A549 (cell line): Measurements from ENCODE around the gene NOS1AP. TPM values are rescaled to one million over a fixed set of nuclear protein-coding genes. Genes with fewer than 3 reads are reported as not detected.

Experiments
- ATAC-seq, 2 experiments: fragments of 200-7000 bp in 1 of 2; fragments of >200 bp in 1 of 2; cut with Nextera tagmentation in 1 of 2; cut with Tn5 transposase in 1 of 2; 3 replicates each; pipeline versions ENCODE4 v1.8.0 to v1.9.1; 2018 to 2020; ENCODE audit warnings: mild to moderate bottlenecking in 1 of 2, moderate library complexity in 1 of 2
- CTCF ChIA-PET: fragments of 300-600 bp; sonication (Branson Sonifier 250); formaldehyde crosslinking; extraction: SDS; loops from one replicate; lab custom pipeline; 2021; ENCODE audit warnings: antibody characterized with exemption, inconsistent platforms; lab: Yijun Ruan, JAX
- POLR2A ChIA-PET: fragments of 350-600 bp; formaldehyde crosslinking; extraction: SDS; loops from one replicate; lab custom pipeline; 2021; ENCODE audit warnings: antibody characterized with exemption, inconsistent platforms; lab: Yijun Ruan, JAX
- DNase-seq, 2 experiments: peaks; one replicate each; pipeline versions ENCODE4 v3.0.0 to v3.0.0-alpha.2; 2011 to 2016; ENCODE audit warnings: low read depth in 1 of 2, low spot score in 1 of 2
- FAIRE-seq: peaks from 2 replicates; lab custom pipeline; 2011; peaks lifted over from hg19 to GRCh38; lab: Jason Lieb, UNC
- H3K27ac ChIP-seq, 2 experiments: fragments of >200 bp; sonication (Bioruptor Twin); formaldehyde crosslinking; 3 replicates each; pipeline ENCODE4 v1.5.1; 2016 to 2017
- H3K4me1 ChIP-seq: fragments of >200 bp; sonication (Bioruptor Twin); formaldehyde crosslinking; 3 replicates; pipeline ENCODE4 v1.6.1; 2016
- H3K4me2 ChIP-seq: fragments of >200 bp; sonication (Bioruptor Twin); formaldehyde crosslinking; 3 replicates; pipeline ENCODE4 v1.6.1; 2016
- H3K4me3 ChIP-seq: fragments of >200 bp; sonication (Bioruptor Twin); formaldehyde crosslinking; 3 replicates; pipeline ENCODE4 v1.5.1; 2016
- H3K9me3 ChIP-seq: fragments of >200 bp; sonication (Bioruptor Twin); formaldehyde crosslinking; 3 replicates; pipeline ENCODE4 v1.6.1; 2016
- ATOH8 ChIP-seq: fragments of 250-450 bp; sonication (Bioruptor Pico); IDR thresholded peaks from 2 replicates; pipeline ENCODE4 v1.5.0; 2020; ENCODE audit warnings: low read depth, mild to moderate bottlenecking, moderate library complexity
- BHLHE40 ChIP-seq: IDR thresholded peaks from 2 replicates; pipeline ENCODE4 v1.6.1; 2012; ENCODE audit warnings: low read depth, low read length, inconsistent platforms
- CEBPB ChIP-seq, 2 experiments: fragments of >200 bp in 1 of 2; sonication (Bioruptor Twin) in 1 of 2; formaldehyde crosslinking in 1 of 2; IDR thresholded peaks; 2 replicates each; pipeline ENCODE4 v1.6.1; 2012 to 2016
- CHD2 ChIP-seq: fragments of 150-350 bp; IDR thresholded peaks from 2 replicates; pipeline ENCODE4 v1.6.1; 2014; ENCODE audit warnings: low read length; ENCODE audit not compliant: partially characterized antibody
- CHD4 ChIP-seq: fragments of 200-600 bp; sonication (generic); IDR thresholded peaks from 2 replicates; pipeline ENCODE4 v1.6.1; 2016; ENCODE audit warnings: antibody characterized with exemption, mild to moderate bottlenecking, borderline replicate concordance
- E2F6 ChIP-seq: IDR thresholded peaks from 2 replicates; pipeline ENCODE4 v1.6.1; 2012; ENCODE audit warnings: low read depth, borderline replicate concordance
- EHF ChIP-seq: fragments of 250-450 bp; sonication (Bioruptor Pico); IDR thresholded peaks from 2 replicates; pipeline ENCODE4 v1.5.0; 2020; ENCODE audit warnings: mild to moderate bottlenecking
- FOSL2 ChIP-seq, 2 experiments: fragments of 450-650 bp in 1 of 2; fragments of >200 bp in 1 of 2; sonication (Bioruptor Twin) in 1 of 2; formaldehyde crosslinking; IDR thresholded peaks; 2 replicates each; pipeline versions ENCODE4 v1.5.0 to v1.6.1; 2016 to 2020; ENCODE audit warnings: mild to moderate bottlenecking in 1 of 2, moderate library complexity in 1 of 2
- HDAC2 ChIP-seq: fragments of 200-600 bp; sonication (generic); IDR thresholded peaks from 2 replicates; pipeline ENCODE4 v1.6.1; 2016
- HES2 ChIP-seq: fragments of >200 bp; sonication (Bioruptor Twin); formaldehyde crosslinking; IDR thresholded peaks from 2 replicates; pipeline ENCODE4 v1.6.1; 2016
- HOXB13 ChIP-seq: fragments of 250-450 bp; sonication (Bioruptor Pico); IDR thresholded peaks from 2 replicates; pipeline ENCODE4 v1.5.0; 2020; ENCODE audit warnings: low read depth, mild to moderate bottlenecking, moderate library complexity
- HOXB5 ChIP-seq: fragments of 250-450 bp; sonication (Bioruptor Pico); IDR thresholded peaks from 2 replicates; pipeline ENCODE4 v1.5.0; 2020; ENCODE audit warnings: mild to moderate bottlenecking, moderate library complexity
- JUNB ChIP-seq: fragments of >200 bp; sonication (Bioruptor Twin); formaldehyde crosslinking; IDR thresholded peaks from 2 replicates; pipeline ENCODE4 v1.6.1; 2016
- KDM5A ChIP-seq: fragments of 200-600 bp; sonication (generic); IDR thresholded peaks from 2 replicates; pipeline ENCODE4 v1.6.1; 2016; ENCODE audit warnings: antibody characterized with exemption, mild to moderate bottlenecking
- MAZ ChIP-seq: fragments of 150-350 bp; IDR thresholded peaks from 2 replicates; pipeline ENCODE4 v1.6.1; 2014; ENCODE audit warnings: antibody characterized with exemption, low read depth, low read length, borderline replicate concordance
- NR3C1 ChIP-seq: fragments of >200 bp; sonication (Bioruptor Twin); formaldehyde crosslinking; IDR thresholded peaks from 3 replicates; pipeline ENCODE4 v1.6.1; 2017
- PBX3 ChIP-seq: IDR thresholded peaks from 2 replicates; pipeline ENCODE4 v1.6.1; 2012
- POLR2A ChIP-seq: IDR thresholded peaks from 2 replicates; pipeline ENCODE4 v1.6.1; 2012; ENCODE audit warnings: mild to moderate bottlenecking, low read length
- RARB ChIP-seq: fragments of 250-450 bp; sonication (Bioruptor Pico); IDR thresholded peaks from 2 replicates; pipeline ENCODE4 v1.8.0; 2021; ENCODE audit warnings: mild to moderate bottlenecking, moderate library complexity
- RCOR1 ChIP-seq: fragments of 150-350 bp; IDR thresholded peaks from 2 replicates; pipeline ENCODE4 v1.6.1; 2014; ENCODE audit warnings: antibody characterized with exemption, low read length, low read depth
- RFX5 ChIP-seq: fragments of 450-650 bp; IDR thresholded peaks from 2 replicates; pipeline ENCODE4 v1.7.1; 2014; ENCODE audit warnings: antibody characterized with exemption, mild to moderate bottlenecking, moderate library complexity
- TP53 ChIP-seq: fragments of 250-450 bp; sonication (Bioruptor Pico); IDR thresholded peaks from 2 replicates; pipeline ENCODE4 v1.5.0; 2021; ENCODE audit warnings: mild to moderate bottlenecking, moderate library complexity
- ZC3H11A ChIP-seq: fragments of 450-650 bp; IDR thresholded peaks from 2 replicates; pipeline ENCODE4 v1.6.1; 2014; ENCODE audit warnings: antibody characterized with exemption, mild to moderate bottlenecking
- ZFP36 ChIP-seq: fragments of 450-650 bp; IDR thresholded peaks from 2 replicates; pipeline ENCODE4 v1.6.1; 2014; ENCODE audit warnings: borderline replicate concordance; ENCODE audit not compliant: partially characterized antibody
- ZNF302 ChIP-seq: fragments of 250-450 bp; sonication (Bioruptor Pico); IDR thresholded peaks from 2 replicates; pipeline ENCODE4 v1.9.0; 2021; ENCODE audit warnings: inconsistent platforms, mild to moderate bottlenecking, moderate library complexity
- WGBS: methylation state at CpG from one replicate; pipeline ENCODE4 v1.1.6; 2017; ENCODE audit errors: missing lambda C conversion rate; 5-methylcytosine and 5-hydroxymethylcytosine counted together
- polyA plus RNA-seq, 4 experiments: library from polyadenylated mRNA; depleted of rRNA in 3 of 4; stranded (reverse); fragments of >200 nt; fragmentation: RNase III in 1 of 4; extraction: RNeasy Plus Mini Kit Qiagen cat#74134 plus additional on column Dnase treatment in 1 of 4; gene quantifications; 2 replicates in 3 of 4; 3 replicates in 1 of 4; pipeline ENCODE4 v1.2.3, GENCODE V29; 2011 to 2017

The NOS1AP gene
- polyA plus RNA-seq, 2 of the 4 experiments (the other 2 are of a cell fraction) = 0.17 to 0.25 TPM

- Histone ChIP-seq H3K27ac (no peak overlapping the region), H3K4me1 (no peaks in the 10 kb centered on the region), H3K4me3 (no peak overlapping the region), H3K9me3 (no peaks in the 10 kb centered on the region), H3K4me2 (no peak overlapping the region)
- no peak for TF ChIP-seq ZNF302 (CRISPR knock-in tag)
- no peak for TF ChIP-seq CEBPB (IDR thresholded peaks at IDR 0.05)
- no peak for TF ChIP-seq ZFP36
- TF ChIP-seq RFX5 = no peak
- TF ChIP-seq ATOH8 (CRISPR knock-in tag) = no peak
- TF ChIP-seq PBX3 = no peak
- no peak for TF ChIP-seq RCOR1
- TF ChIP-seq FOSL2 (IDR thresholded peaks at IDR 0.05) = no peak
- TF ChIP-seq FOSL2 (CRISPR knock-in tag; IDR thresholded peaks at IDR 0.05) = no peak
- TF ChIP-seq ZC3H11A = no peak
- TF ChIP-seq RARB = no peak
- DNase-seq (no peak), ATAC-seq (no peak), FAIRE-seq (no peak)
- WGBS = 48% methylated on average over 1 of the region's 1 CpG
- ChIA-PET CTCF (interaction anchor here (1.2 kb wide), 1 partner anchor 395 kb away, joined by 3 read pairs; no protein-coding TSS in a partner anchor), POLR2A (no interaction called here)
These were observed 118.3 kb downstream of the NOS1AP start for GRCh38 chr1:162187687-162188276.

GRCh38 chr1:162189345-162189744, 119.9 kb downstream of the NOS1AP start:
- FAIRE-seq (no peak), ATAC-seq (no peak), DNase-seq (no peak)
- no peak overlapping the region for H3K4me3 ChIP-seq
- H3K27ac ChIP-seq = no peak overlapping the region
- no peak overlapping the region for H3K4me2 ChIP-seq
- H3K4me1 ChIP-seq = no peaks in the 10 kb centered on the region
- 85% methylated on average over 1 of the region's 1 CpG for WGBS
- POLR2A ChIA-PET = no interaction called here
- CTCF ChIA-PET = interaction anchor here (1.2 kb wide), 1 partner anchor 397 kb away, joined by 3 read pairs; no protein-coding TSS in a partner anchor
- TF ChIP-seq RARB (no peak), E2F6 (no peak), KDM5A (no peak), TP53 (CRISPR knock-in tag) (no peak), HES2 (no peak), EHF (no peak), NR3C1 (no peak), POLR2A (no peak), BHLHE40 (no peak), HOXB5 (CRISPR knock-in tag) (no peak), MAZ (no peak), CHD2 (no peak), HOXB13 (no peak), JUNB (no peak), CHD4 (no peak), RFX5 (no peak), ZNF302 (CRISPR knock-in tag) (no peak), HDAC2 (no peak)
- TF ChIP-seq, all 56 proteins: peak for 0
- H3K9me3 ChIP-seq = no peaks in the 10 kb centered on the region
